MM.1S (cell line): ENCODE measurements around the gene TIMMDC1.

Source experiments
- DNase-seq: peaks from one replicate; pipeline ENCODE4 v3.0.0-alpha.2; 2015
- H2AFZ ChIP-seq: fragments of 300-600 bp; sonication (generic); 2 replicates; pipeline ENCODE4 v1.6.0; 2016; ENCODE audit warnings: antibody characterized with exemption, low read length
- H3F3A ChIP-seq: fragments of 300-600 bp; sonication (generic); 2 replicates; pipeline ENCODE4 v1.6.1; 2016; ENCODE audit warnings: mild to moderate bottlenecking, antibody characterized with exemption, low read length, moderate library complexity, mixed read lengths; ENCODE audit not compliant: insufficient read depth
- H3K27ac ChIP-seq: fragments of 300-600 bp; sonication (generic); 2 replicates; pipeline ENCODE4 v1.5.1; 2016; ENCODE audit warnings: mild to moderate bottlenecking, low read length
- H3K27me3 ChIP-seq: fragments of 300-600 bp; sonication (generic); replicated peaks from 2 replicates; pipeline ENCODE4 v1.6.0; 2016; ENCODE audit warnings: low read length; ENCODE audit not compliant: insufficient read depth
- H3K36me3 ChIP-seq: fragments of 300-600 bp; sonication (generic); replicated peaks from 2 replicates; pipeline ENCODE4 v1.6.1; 2016; ENCODE audit warnings: mild to moderate bottlenecking, low read length, mixed read lengths; ENCODE audit not compliant: insufficient read depth
- H3K4me1 ChIP-seq: fragments of 300-600 bp; sonication (generic); 2 replicates; pipeline ENCODE4 v1.6.1; 2016; ENCODE audit warnings: low read length, mixed read lengths
- H3K4me2 ChIP-seq: fragments of 300-600 bp; sonication (generic); 2 replicates; pipeline ENCODE4 v1.6.0; 2016; ENCODE audit warnings: low read depth, low read length
- H3K4me3 ChIP-seq: fragments of 300-600 bp; sonication (generic); 2 replicates; pipeline ENCODE4 v1.5.1; 2016; ENCODE audit warnings: low read length, mixed read lengths
- H3K79me2 ChIP-seq: fragments of 300-600 bp; sonication (generic); 2 replicates; pipeline ENCODE4 v1.6.1; 2016; ENCODE audit warnings: mixed run types, low read length, mixed read lengths
- H3K9ac ChIP-seq: fragments of 300-600 bp; sonication (generic); 2 replicates; pipeline ENCODE4 v1.6.1; 2016; ENCODE audit warnings: low read length, mixed read lengths
- H3K9me2 ChIP-seq: fragments of 300-600 bp; sonication (generic); replicated peaks from 2 replicates; pipeline ENCODE4 v1.6.1; 2016; ENCODE audit warnings: mild to moderate bottlenecking, low read length, mixed read lengths; ENCODE audit not compliant: insufficient read depth
- H3K9me3 ChIP-seq: fragments of 300-600 bp; sonication (generic); replicated peaks from 2 replicates; pipeline ENCODE4 v1.6.1; 2016; ENCODE audit warnings: mild to moderate bottlenecking, low read length, mixed read lengths; ENCODE audit not compliant: insufficient read depth
- H4K20me1 ChIP-seq: fragments of 300-600 bp; sonication (generic); 2 replicates; pipeline ENCODE4 v1.6.1; 2016; ENCODE audit warnings: mild to moderate bottlenecking, low read length, moderate library complexity, mixed read lengths; ENCODE audit not compliant: insufficient read depth
- EZH2 ChIP-seq: fragments of 300-600 bp; sonication (generic); optimal IDR thresholded peaks from 2 replicates; pipeline ENCODE3; 2017; ENCODE audit warnings: low read depth, mild to moderate bottlenecking, antibody characterized with exemption, low read length, mixed read lengths
- EZH2phosphoT487 ChIP-seq: fragments of 300-600 bp; sonication (generic); IDR thresholded peaks from 2 replicates; pipeline ENCODE4 v1.6.1; 2018; ENCODE audit warnings: antibody characterized with exemption, low read length
- TF ChIP-seq, protein P1 (sequence below): fragments of 300-600 bp; sonication (generic); IDR thresholded peaks from 2 replicates; pipeline ENCODE4 v1.5.1; 2016; ENCODE audit warnings: antibody characterized with exemption, low read length, mixed read lengths

The TIMMDC1 gene

DNA sequence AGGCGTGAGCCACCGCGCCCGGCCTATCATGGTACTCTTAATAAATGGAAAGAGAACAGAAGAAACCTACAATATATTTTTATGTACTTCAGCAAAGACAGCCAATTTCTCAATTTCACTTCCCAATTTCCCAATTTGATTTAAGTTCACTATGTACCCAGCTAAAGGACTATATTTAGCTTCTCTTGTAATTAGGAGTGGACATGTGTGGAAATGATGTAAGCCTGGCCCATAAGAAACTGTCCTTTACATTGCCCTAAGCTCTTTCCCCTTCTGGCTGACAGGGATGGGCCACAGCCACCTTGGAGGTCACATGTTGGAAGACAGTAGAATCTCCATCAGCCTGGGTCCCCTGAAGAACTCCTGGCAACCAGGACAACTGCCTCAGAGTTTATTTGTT, 41.1 kb upstream of the TIMMDC1 start:
- peaks cover 23% of the 10 kb centered on the region for H3K36me3 ChIP-seq
- H3K4me2 ChIP-seq = no peak overlapping the region
- no peaks in the 10 kb centered on the region for H3F3A ChIP-seq
- TF ChIP-seq, protein P1, sequence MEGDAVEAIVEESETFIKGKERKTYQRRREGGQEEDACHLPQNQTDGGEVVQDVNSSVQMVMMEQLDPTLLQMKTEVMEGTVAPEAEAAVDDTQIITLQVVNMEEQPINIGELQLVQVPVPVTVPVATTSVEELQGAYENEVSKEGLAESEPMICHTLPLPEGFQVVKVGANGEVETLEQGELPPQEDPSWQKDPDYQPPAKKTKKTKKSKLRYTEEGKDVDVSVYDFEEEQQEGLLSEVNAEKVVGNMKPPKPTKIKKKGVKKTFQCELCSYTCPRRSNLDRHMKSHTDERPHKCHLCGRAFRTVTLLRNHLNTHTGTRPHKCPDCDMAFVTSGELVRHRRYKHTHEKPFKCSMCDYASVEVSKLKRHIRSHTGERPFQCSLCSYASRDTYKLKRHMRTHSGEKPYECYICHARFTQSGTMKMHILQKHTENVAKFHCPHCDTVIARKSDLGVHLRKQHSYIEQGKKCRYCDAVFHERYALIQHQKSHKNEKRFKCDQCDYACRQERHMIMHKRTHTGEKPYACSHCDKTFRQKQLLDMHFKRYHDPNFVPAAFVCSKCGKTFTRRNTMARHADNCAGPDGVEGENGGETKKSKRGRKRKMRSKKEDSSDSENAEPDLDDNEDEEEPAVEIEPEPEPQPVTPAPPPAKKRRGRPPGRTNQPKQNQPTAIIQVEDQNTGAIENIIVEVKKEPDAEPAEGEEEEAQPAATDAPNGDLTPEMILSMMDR = no peak
- TF ChIP-seq EZH2phosphoT487 (no peak), EZH2 (no peak)
- H3K9me2 ChIP-seq = no peaks in the 10 kb centered on the region
- H3K79me2 ChIP-seq = peaks cover 78% of the 10 kb centered on the region
- no peaks in the 10 kb centered on the region for H3K9me3 ChIP-seq
- no peak overlapping the region for H3K4me3 ChIP-seq
- no peak overlapping the region for H2AFZ ChIP-seq
- H3K27ac ChIP-seq = no peak overlapping the region
- no peaks in the 10 kb centered on the region for H3K27me3 ChIP-seq
- peaks cover 24% of the 10 kb centered on the region for H3K4me1 ChIP-seq
- DNase-seq = no peak
- H4K20me1 ChIP-seq = no peaks in the 10 kb centered on the region
- H3K9ac ChIP-seq = no peak overlapping the region

DNA sequence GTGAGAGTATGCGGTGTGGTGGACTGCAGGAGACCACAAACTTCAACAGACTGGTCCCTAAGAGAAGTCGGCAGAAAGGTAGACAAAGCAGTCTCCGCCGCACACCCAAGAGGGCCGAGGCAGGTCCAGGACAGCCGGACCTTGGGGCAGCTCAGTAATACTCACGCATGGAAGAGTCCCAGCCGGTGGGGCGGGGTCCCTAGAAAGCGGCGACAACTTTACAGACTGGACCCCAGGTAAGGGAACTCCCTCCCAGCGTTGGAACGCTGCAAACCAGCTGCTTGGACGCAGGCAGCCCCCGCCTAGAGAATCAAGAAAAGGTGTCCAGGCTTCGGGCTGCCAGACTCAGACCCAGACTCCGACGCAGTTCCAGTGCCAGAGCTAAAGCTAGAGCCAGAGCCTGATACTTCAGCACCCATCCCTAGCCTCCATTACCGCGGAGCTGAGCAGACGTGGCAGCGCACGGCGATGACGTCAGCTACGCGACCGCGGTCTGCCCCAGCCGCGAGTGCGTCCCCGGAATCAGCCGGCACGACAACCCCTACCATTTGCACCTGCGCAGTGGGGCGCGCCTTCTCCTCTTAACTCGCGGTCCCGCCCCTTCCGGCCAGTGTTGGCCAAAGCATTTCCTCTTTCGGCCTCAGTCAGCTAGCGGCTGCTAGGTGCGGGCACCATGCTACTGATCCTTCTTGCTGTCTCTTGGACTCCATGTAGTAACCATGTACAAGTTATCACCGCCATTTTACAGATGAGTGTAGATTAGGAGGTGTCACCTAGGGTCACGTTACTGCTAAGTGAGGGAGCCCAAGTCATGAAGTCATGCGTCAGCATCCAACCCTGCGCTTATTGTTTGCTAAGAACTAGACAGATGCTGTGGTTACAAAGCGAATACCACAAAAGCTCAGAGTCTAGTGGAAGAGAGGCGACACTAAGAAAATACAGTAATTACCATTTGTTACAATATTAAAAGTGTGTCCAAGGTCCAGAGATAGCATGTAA, 34.9 kb upstream of the TIMMDC1 start, which contains the start of gene TMEM39A:
TSS of gene TMEM39A (minus strand) at position 445 of the 999 bp plus-strand sequence. CDS start 1,541 bp downstream, outside the sequence.
- H3K27ac ChIP-seq = peak within 1 kb of the TSS; percentile 95
- H3K4me2 ChIP-seq = peak within 1 kb of the TSS; percentile 97
- no peaks in the 10 kb centered on the region for H3K9me2 ChIP-seq
- TF ChIP-seq, protein P1 = no peak
- TF ChIP-seq EZH2phosphoT487 (no peak), EZH2 (no peak)
- peak within 1 kb of the TSS; percentile 90 for H3K4me3 ChIP-seq
- peak; percentile 100 for DNase-seq
- H3K4me1 ChIP-seq = peaks cover 37% of the 10 kb centered on the region
- peaks cover 10% of the 10 kb centered on the region for H3K36me3 ChIP-seq
- peaks cover 45% of the 10 kb centered on the region for H3K79me2 ChIP-seq
- peak within 1 kb of the TSS; percentile 94 for H3K9ac ChIP-seq
- no peaks in the 10 kb centered on the region for H4K20me1 ChIP-seq
- H3F3A ChIP-seq = peaks cover 7% of the 10 kb centered on the region
- peak within 1 kb of the TSS; percentile 91 for H2AFZ ChIP-seq
- no peaks in the 10 kb centered on the region for H3K9me3 ChIP-seq
- H3K27me3 ChIP-seq = no peaks in the 10 kb centered on the region

DNA sequence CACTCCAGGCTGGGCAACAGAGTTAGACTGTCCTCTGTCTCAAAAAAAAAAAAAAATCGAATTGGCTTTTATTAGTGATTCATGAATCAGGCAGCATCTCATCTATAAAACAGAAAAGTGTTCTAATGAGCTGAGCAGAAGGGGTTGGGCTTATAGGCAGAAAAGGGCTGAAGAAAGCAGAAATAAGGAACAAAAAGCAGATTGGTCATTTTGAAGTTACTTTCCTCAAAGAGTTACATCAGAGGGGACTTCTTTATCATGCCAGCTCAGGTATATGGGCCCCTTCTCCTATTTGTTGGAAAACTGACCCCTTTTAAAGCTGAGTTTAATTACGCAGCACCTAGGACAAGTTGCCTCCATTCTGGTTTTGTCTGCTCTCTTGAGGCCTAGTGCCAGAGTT, 30.3 kb upstream of the TIMMDC1 start:
- DNase-seq = no peak
- no peak for TF ChIP-seq EZH2phosphoT487
- no peak for TF ChIP-seq EZH2
- TF ChIP-seq, protein P1 = no peak
- Histone ChIP-seq H3K9ac (no peak overlapping the region), H3K9me3 (no peaks in the 10 kb centered on the region), H3K27me3 (no peaks in the 10 kb centered on the region), H3F3A (peaks cover 7% of the 10 kb centered on the region), H2AFZ (peak overlapping the region; percentile 99), H3K27ac (no peak overlapping the region), H3K79me2 (peaks cover 9% of the 10 kb centered on the region), H3K4me3 (no peak overlapping the region), H3K4me1 (peaks cover 20% of the 10 kb centered on the region), H3K9me2 (no peaks in the 10 kb centered on the region), H3K4me2 (peak overlapping the region; percentile 87), H3K36me3 (no peaks in the 10 kb centered on the region), H4K20me1 (no peaks in the 10 kb centered on the region)
